DOHH2 (cell line): ENCODE results near the gene SNRNP25.

ENCODE experiments used
- CTCF ChIP-seq: fragments of 200-600 bp; sonication (generic); IDR thresholded peaks from one replicate; pipeline ENCODE4 v1.5.1; 2014; ENCODE audit warnings: antibody characterized with exemption, mild to moderate bottlenecking, low read depth, low read length; ENCODE audit not compliant: poor library complexity, severe bottlenecking
- EZH2phosphoT487 ChIP-seq: fragments of 200-600 bp; sonication (generic); IDR thresholded peaks from 2 replicates; pipeline ENCODE4 v1.6.1; 2017; ENCODE audit warnings: borderline replicate concordance, mild to moderate bottlenecking, antibody characterized with exemption, low read length, moderate library complexity, mixed read lengths

GRCh38 chr16:60929-61878, 7.6 kb downstream of the SNRNP25 start:
- TF ChIP-seq CTCF (no peak), EZH2phosphoT487 (no peak)
